Vagina (tissue), 2 donors: ENCODE data around the gene DDX49. TPM values are rescaled to one million over a fixed set of nuclear protein-coding genes. Genes with fewer than 3 reads are reported as not detected.

ENCODE experiments used
- DNase-seq, 2 donors: peaks; one replicate each; pipeline ENCODE4 v3.0.0-alpha.2; 2017; ENCODE audit errors: extremely low spot score in 2 of 2
- H3K27ac ChIP-seq: fragments of 200-600 bp; sonication (generic); one replicate; pipeline ENCODE4 v1.5.1; 2019
- H3K27me3 ChIP-seq: fragments of 200-600 bp; sonication (generic); one replicate; pipeline ENCODE4 v1.5.1; 2019
- H3K36me3 ChIP-seq, 2 donors: fragments of 200-600 bp; sonication (generic); one replicate each; pipeline ENCODE4 v1.5.1; 2017 to 2019
- H3K4me1 ChIP-seq: fragments of 200-600 bp; sonication (generic); one replicate; pipeline ENCODE4 v1.5.1; 2019
- H3K4me3 ChIP-seq, 2 donors: fragments of 200-600 bp; sonication (generic); 1 replicate in 1 of 2; 2 replicates in 1 of 2; pipeline ENCODE4 v1.5.1; 2016 to 2019
- H3K9me3 ChIP-seq: fragments of 200-600 bp; sonication (generic); one replicate; pipeline ENCODE4 v1.5.1; 2019
- POLR2A ChIP-seq, 2 donors: fragments of 450-650 bp; IDR thresholded peaks; one replicate each; pipeline ENCODE4 v1.6.1; 2017; ENCODE audit warnings: antibody characterized with exemption in 2 of 2, mild to moderate bottlenecking in 2 of 2, moderate library complexity in 2 of 2
- POLR2AphosphoS5 ChIP-seq, 2 donors: sonication (generic); formaldehyde crosslinking; IDR thresholded peaks; one replicate each; pipeline ENCODE4 v1.9.0; 2017; ENCODE audit warnings: antibody characterized with exemption in 2 of 2, mild to moderate bottlenecking in 2 of 2, low read depth in 1 of 2; ENCODE audit not compliant: insufficient read depth in 1 of 2
- intact Hi-C: fragments of 100-400 bp; cut with DNase I; formaldehyde crosslinking; loops from one replicate; pipeline ENCODE4 v1.15.1; 2023
- total RNA-seq: library from RNA; depleted of rRNA; stranded (reverse); fragments of >200 nt; gene quantifications from one replicate; pipeline ENCODE4 v1.2.3, GENCODE V29; 2016
- TF ChIP-seq, protein P1 (sequence below), 3 experiments: fragments of 450-650 bp in 2 of 3; fragments of 200-600 bp in 1 of 3; sonication (generic) in 1 of 3; IDR thresholded peaks; one replicate each; pipeline ENCODE4 v1.5.1; 2017 to 2019; ENCODE audit warnings: antibody characterized with exemption in 3 of 3, mild to moderate bottlenecking in 2 of 3, moderate library complexity in 2 of 3

DDX49 gene
- total RNA-seq, 1 donor from 2014 or later, result 36.3 TPM

GRCh38 chr19:18946335-18946734 is 26.8 kb downstream of the DDX49 start:
- no peaks in the 10 kb centered on the region for H3K27me3 ChIP-seq
- H3K9me3 ChIP-seq, result no peaks in the 10 kb centered on the region
- TF ChIP-seq POLR2A (IDR thresholded peaks at IDR 0.05), result no peak
- TF ChIP-seq POLR2AphosphoS5 (IDR thresholded peaks at IDR 0.05; ENCODE audit: insufficient read depth in 1 of 2, low read depth in 1 of 2), result no peak
- TF ChIP-seq, protein P1, sequence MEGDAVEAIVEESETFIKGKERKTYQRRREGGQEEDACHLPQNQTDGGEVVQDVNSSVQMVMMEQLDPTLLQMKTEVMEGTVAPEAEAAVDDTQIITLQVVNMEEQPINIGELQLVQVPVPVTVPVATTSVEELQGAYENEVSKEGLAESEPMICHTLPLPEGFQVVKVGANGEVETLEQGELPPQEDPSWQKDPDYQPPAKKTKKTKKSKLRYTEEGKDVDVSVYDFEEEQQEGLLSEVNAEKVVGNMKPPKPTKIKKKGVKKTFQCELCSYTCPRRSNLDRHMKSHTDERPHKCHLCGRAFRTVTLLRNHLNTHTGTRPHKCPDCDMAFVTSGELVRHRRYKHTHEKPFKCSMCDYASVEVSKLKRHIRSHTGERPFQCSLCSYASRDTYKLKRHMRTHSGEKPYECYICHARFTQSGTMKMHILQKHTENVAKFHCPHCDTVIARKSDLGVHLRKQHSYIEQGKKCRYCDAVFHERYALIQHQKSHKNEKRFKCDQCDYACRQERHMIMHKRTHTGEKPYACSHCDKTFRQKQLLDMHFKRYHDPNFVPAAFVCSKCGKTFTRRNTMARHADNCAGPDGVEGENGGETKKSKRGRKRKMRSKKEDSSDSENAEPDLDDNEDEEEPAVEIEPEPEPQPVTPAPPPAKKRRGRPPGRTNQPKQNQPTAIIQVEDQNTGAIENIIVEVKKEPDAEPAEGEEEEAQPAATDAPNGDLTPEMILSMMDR (IDR thresholded peaks at IDR 0.05), result no peak
- DNase-seq, result no peak
- H3K4me3 ChIP-seq, result no peak overlapping the region
- peaks cover 5% of the 10 kb centered on the region for H3K4me1 ChIP-seq
- intact Hi-C loops, result no loop called here
- no peaks in the 10 kb centered on the region for H3K36me3 ChIP-seq
- no peak overlapping the region for H3K27ac ChIP-seq

GRCh38 chr19:18946918-18947317 is 27.4 kb downstream of the DDX49 start:
- H3K36me3 ChIP-seq, result no peaks in the 10 kb centered on the region

DNA sequence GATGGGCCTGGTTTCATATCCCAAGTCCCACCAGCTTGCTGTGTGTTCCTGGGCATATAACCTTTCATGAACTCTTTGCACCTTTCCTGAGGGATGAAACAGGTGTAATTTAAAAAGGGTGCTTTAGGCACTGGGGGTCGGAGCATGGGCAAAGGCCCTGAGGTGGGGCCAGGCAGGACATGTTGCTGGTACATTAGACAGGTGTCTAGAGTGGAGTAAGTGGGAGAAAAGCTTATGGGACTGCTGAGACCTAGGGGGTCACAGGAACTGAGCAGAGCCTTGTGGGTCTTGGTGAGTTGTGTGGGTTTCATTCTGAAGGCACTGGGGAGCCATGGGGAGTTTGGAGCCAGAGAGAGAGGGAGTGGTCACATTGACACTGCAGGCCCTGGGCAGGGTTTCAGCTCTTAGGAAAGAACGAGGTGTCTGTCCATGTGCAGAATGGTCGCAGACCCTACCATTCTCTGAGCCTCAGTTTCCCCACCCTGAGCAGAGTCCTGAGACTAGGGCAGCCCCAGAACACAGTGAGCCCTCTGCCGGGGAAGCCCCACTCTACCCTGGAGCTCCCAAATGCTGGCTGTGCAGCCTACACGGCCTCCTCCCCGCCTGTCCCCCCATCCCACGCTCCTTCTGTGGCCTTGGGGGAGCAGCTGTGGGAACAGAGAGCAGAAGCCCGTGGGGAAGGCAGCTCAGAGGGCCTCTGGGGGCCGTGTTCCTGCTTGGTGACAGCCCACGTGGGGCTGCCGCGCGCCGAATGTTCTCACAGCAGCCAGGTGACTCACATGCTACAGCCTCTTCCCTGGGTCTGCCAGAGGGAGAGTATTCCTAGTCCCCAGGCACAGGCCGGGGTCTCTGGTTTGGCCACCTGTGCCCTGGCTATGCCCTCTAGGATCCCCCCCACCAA is 28.8 kb downstream of the DDX49 start:
- TF ChIP-seq, protein P1 (IDR thresholded peaks at IDR 0.05), result no peak
- TF ChIP-seq POLR2AphosphoS5 (IDR thresholded peaks at IDR 0.05; ENCODE audit: insufficient read depth in 1 of 2, low read depth in 1 of 2), result no peak
- TF ChIP-seq POLR2A (IDR thresholded peaks at IDR 0.05), result no peak
- no peaks in the 10 kb centered on the region for H3K36me3 ChIP-seq
- no peaks in the 10 kb centered on the region for H3K9me3 ChIP-seq
- no peaks in the 10 kb centered on the region for H3K27me3 ChIP-seq
- intact Hi-C loops, result no loop called here
- no peak overlapping the region for H3K4me3 ChIP-seq
- peaks cover 4% of the 10 kb centered on the region for H3K4me1 ChIP-seq
- no peak overlapping the region for H3K27ac ChIP-seq
- no peak for DNase-seq

More at GRCh38 chr19:18946918-18947317, 27.4 kb downstream of the DDX49 start:
- Histone ChIP-seq H3K27me3 (no peaks in the 10 kb centered on the region), H3K4me3 (no peak overlapping the region), H3K4me1 (no peaks in the 10 kb centered on the region), H3K27ac (no peak overlapping the region), H3K9me3 (no peaks in the 10 kb centered on the region)
- intact Hi-C loops, result no loop called here
- DNase-seq, result no peak
- TF ChIP-seq POLR2A (IDR thresholded peaks at IDR 0.05), result no peak

DNA sequence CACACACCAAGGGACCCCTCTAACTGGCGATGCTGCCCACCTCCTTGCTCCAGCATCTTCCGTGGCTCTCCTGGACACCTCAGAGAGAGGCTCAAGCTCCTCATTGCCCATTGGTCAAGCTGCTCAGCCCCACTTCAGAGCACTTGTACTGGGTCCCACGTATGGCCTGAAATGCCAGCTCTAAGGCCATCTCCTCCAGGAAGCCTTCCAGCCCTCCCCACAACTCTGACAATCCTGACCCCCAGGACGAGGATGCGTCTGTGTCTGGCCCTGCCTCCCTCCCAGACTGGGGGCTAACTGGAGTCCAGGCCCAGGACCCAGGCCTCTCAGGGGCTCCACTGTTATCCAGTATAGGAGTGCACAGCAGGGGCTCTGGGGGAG is 29.5 kb downstream of the DDX49 start:
- intact Hi-C loops, result no loop called here
- DNase-seq, result no peak
- TF ChIP-seq POLR2AphosphoS5 (IDR thresholded peaks at IDR 0.05; ENCODE audit: insufficient read depth in 1 of 2, low read depth in 1 of 2) (no peak), POLR2A (IDR thresholded peaks at IDR 0.05) (no peak)
- TF ChIP-seq, protein P1 (IDR thresholded peaks at IDR 0.05), result no peak
- H3K27me3 ChIP-seq, result no peaks in the 10 kb centered on the region
- H3K4me3 ChIP-seq, result no peak overlapping the region
- no peaks in the 10 kb centered on the region for H3K36me3 ChIP-seq
- H3K27ac ChIP-seq, result no peak overlapping the region
- H3K4me1 ChIP-seq, result peaks cover 4% of the 10 kb centered on the region
- H3K9me3 ChIP-seq, result no peaks in the 10 kb centered on the region

DNA sequence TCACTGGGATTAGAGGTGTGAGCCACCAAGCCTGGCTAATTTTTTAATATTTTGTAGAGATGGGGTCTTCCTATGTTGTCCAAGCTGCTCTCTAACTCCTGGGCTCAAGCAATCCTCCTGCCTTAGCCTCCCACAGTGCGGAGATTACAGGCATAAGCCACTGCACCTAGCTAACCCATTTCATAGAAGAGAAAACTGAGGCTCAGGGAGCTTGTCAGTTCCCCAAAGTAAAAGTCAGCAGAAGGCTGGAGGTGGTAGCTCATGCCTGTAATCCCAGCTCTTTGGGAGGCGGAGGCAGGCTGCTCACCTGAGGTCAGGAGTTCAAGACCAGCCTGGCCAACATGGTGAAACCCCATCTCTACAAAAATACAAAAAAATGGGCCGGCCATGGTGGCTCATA is 30.3 kb downstream of the DDX49 start:
- intact Hi-C loops, result no loop called here
- H3K4me1 ChIP-seq, result peaks cover 4% of the 10 kb centered on the region
- H3K36me3 ChIP-seq, result no peaks in the 10 kb centered on the region
- H3K9me3 ChIP-seq, result no peaks in the 10 kb centered on the region
- H3K27me3 ChIP-seq, result no peaks in the 10 kb centered on the region
- no peak for TF ChIP-seq POLR2AphosphoS5 (IDR thresholded peaks at IDR 0.05; ENCODE audit: insufficient read depth in 1 of 2, low read depth in 1 of 2)
- TF ChIP-seq, protein P1 (IDR thresholded peaks at IDR 0.05), result no peak
- no peak for TF ChIP-seq POLR2A (IDR thresholded peaks at IDR 0.05)
- H3K27ac ChIP-seq, result no peak overlapping the region
- no peak overlapping the region for H3K4me3 ChIP-seq
- no peak for DNase-seq
